ENCODE results near the gene TES.

Gene TES

GRCh38 chr7:116206141-116206540 is 4.2 kb upstream of the TES start:
- TF ChIP-seq CTCF (IDR thresholded peaks at IDR 0.05; ENCODE audit: low read depth, low read length): no peak
- H3K4me3 ChIP-seq (ENCODE audit: low read depth, low read length): no peak overlapping the region

GRCh38 chr7:116208919-116209318 is 1.4 kb upstream of the TES start:
- H3K4me3 ChIP-seq (ENCODE audit: low read depth, low read length): no peak overlapping the region
- no peak for TF ChIP-seq CTCF (IDR thresholded peaks at IDR 0.05; ENCODE audit: low read depth, low read length)

GRCh38 chr7:116209561-116210070 is 723 bp upstream of the TES start:
- no peak for TF ChIP-seq CTCF (IDR thresholded peaks at IDR 0.05; ENCODE audit: low read depth, low read length)
- no peak overlapping the region for H3K4me3 ChIP-seq (ENCODE audit: low read depth, low read length)

GRCh38 chr7:116211006-116211912 is 920 bp downstream of the TES start:
- peak overlapping the region; percentile 75 for H3K4me3 ChIP-seq (ENCODE audit: low read depth, low read length)

GRCh38 chr7:116211913-116212596 is 1.7 kb downstream of the TES start:
- peak overlapping the region; percentile 75 for H3K4me3 ChIP-seq (ENCODE audit: low read depth, low read length)
- TF ChIP-seq CTCF (IDR thresholded peaks at IDR 0.05; ENCODE audit: low read depth, low read length): no peak

More at GRCh38 chr7:116211006-116211912, 920 bp downstream of the TES start:
- no peak for TF ChIP-seq CTCF (IDR thresholded peaks at IDR 0.05; ENCODE audit: low read depth, low read length)

- H3K4me3 ChIP-seq (ENCODE audit: low read depth, low read length): no peak overlapping the region; the same call in 1 of the 2 replicates
- TF ChIP-seq CTCF (IDR thresholded peaks at IDR 0.05; ENCODE audit: low read depth, low read length): no peak
These were observed 2.5 kb downstream of the TES start for GRCh38 chr7:116212869-116213268.

Data from WI38 (cell line).